ENCODE data around the gene NOS1AP.

DNA sequence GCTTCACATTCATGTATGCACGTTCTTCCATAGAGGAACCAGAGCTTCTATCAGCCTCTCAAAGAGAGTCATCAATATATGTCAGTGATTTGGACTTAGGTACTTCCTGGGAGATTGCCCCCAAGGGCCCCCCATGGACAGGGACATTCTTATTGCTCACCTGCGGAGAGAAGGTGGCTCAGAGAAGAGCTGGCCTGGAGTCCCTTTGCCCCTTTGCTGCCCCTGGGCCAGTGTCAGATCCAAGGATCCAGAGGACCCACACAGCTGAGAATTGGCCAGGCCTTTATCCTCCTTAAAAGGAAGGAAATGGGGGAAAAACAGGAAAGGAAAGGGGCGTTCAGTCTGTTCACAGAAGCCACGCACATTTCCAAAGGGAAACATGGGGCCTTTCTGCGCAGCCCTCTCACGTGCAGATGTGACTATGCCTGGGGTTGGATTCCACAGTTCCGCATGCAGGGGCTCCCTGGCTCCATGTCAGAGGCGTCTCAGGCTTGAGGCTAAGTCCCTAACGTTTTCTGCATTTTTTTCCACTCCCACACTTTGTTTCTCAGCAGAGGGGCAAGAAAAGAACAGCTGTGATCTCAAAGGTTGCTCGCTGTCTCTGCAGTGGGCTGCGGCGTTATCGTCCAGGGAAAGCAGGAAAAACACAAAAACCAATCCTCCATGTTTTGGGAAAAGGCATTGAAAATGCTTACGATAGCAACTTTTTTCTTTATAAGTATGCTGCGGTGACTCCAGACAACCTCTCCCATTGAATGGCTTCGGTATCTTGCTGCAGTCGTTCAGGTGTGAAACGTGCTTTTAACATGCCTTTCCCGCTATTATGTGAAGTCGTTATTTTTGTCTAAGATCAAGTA, 318.0 kb downstream of the NOS1AP start:
- TF ChIP-seq, protein P1, sequence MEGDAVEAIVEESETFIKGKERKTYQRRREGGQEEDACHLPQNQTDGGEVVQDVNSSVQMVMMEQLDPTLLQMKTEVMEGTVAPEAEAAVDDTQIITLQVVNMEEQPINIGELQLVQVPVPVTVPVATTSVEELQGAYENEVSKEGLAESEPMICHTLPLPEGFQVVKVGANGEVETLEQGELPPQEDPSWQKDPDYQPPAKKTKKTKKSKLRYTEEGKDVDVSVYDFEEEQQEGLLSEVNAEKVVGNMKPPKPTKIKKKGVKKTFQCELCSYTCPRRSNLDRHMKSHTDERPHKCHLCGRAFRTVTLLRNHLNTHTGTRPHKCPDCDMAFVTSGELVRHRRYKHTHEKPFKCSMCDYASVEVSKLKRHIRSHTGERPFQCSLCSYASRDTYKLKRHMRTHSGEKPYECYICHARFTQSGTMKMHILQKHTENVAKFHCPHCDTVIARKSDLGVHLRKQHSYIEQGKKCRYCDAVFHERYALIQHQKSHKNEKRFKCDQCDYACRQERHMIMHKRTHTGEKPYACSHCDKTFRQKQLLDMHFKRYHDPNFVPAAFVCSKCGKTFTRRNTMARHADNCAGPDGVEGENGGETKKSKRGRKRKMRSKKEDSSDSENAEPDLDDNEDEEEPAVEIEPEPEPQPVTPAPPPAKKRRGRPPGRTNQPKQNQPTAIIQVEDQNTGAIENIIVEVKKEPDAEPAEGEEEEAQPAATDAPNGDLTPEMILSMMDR (IDR thresholded peaks at IDR 0.05; ENCODE audit: extremely low read depth in 1 of 2, insufficient read depth in 1 of 2, low read depth in 1 of 2, low read length in 2 of 2): no peak
- TF ChIP-seq, protein P2, sequence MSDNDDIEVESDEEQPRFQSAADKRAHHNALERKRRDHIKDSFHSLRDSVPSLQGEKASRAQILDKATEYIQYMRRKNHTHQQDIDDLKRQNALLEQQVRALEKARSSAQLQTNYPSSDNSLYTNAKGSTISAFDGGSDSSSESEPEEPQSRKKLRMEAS (IDR thresholded peaks at IDR 0.05; ENCODE audit: insufficient read depth, insufficient read length): no peak
- TF ChIP-seq POLR2A (IDR thresholded peaks at IDR 0.05; ENCODE audit: low read depth, low read length) (no peak), POLR2AphosphoS5 (IDR thresholded peaks at IDR 0.05; ENCODE audit: insufficient read depth, low read depth, low read length) (no peak)
